ENCODE data around the gene ABTB2. TPM values are rescaled to one million over a fixed set of nuclear protein-coding genes. Genes with fewer than 3 reads are reported as not detected.
"Not testable (repeated sequence)": the region's sequence is repeated elsewhere in the genome, so short reads cannot be mapped to it uniquely, and the experiment has no call there.

Gene ABTB2
- total RNA-seq, 4 donors from 2014 or later = 3.4 to 6.2 (median 4.2) TPM

DNA sequence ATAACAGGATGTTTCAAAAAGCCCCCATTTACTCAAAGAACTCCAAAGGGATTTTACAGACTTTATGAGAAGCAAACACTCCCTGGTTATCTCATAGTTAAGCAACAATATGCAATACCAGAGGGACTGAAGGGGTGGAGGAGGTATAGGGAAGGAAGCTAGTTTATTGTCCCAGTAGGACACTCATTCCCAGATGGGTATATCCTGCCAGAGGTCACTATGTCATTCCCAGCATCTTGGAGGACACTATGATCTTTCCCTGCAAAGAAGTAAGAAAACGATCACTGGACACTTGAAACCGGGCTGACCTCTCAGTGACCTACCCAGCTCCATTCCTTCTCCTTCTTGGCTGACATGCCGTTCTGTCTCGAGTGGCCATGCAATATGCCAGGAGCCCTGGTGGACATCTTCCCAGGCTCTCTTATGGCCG, 137.9 kb downstream of the ABTB2 start:
- TF ChIP-seq, protein P1, sequence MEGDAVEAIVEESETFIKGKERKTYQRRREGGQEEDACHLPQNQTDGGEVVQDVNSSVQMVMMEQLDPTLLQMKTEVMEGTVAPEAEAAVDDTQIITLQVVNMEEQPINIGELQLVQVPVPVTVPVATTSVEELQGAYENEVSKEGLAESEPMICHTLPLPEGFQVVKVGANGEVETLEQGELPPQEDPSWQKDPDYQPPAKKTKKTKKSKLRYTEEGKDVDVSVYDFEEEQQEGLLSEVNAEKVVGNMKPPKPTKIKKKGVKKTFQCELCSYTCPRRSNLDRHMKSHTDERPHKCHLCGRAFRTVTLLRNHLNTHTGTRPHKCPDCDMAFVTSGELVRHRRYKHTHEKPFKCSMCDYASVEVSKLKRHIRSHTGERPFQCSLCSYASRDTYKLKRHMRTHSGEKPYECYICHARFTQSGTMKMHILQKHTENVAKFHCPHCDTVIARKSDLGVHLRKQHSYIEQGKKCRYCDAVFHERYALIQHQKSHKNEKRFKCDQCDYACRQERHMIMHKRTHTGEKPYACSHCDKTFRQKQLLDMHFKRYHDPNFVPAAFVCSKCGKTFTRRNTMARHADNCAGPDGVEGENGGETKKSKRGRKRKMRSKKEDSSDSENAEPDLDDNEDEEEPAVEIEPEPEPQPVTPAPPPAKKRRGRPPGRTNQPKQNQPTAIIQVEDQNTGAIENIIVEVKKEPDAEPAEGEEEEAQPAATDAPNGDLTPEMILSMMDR (IDR thresholded peaks at IDR 0.05) = no peak
- DNase-seq (ENCODE audit: low spot score) (no peak), ATAC-seq (ENCODE audit: low FRiP score) (no peak)

DNA sequence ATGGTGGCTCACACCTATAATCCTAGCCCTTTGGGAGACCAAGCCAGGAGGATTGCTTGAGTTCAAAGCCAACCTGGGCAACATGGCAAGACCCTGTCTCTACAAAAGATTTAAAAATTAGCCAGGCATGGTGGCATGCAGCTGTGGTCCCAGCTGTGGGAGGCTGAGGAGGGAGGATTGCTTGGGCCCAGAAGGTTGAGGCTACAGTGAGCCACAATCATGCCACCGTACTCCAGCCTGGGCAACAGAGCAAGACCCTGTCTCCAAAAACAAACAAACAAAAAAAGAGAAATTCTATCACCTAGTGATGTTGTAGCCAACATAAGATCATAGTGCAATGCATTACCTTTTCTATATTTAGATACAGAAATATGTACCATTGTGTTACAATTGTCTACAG, 138.5 kb downstream of the ABTB2 start:
- no peak for DNase-seq (ENCODE audit: low spot score)
- ATAC-seq (ENCODE audit: low FRiP score) = no peak
- TF ChIP-seq, protein P1 (IDR thresholded peaks at IDR 0.05) = no peak

DNA sequence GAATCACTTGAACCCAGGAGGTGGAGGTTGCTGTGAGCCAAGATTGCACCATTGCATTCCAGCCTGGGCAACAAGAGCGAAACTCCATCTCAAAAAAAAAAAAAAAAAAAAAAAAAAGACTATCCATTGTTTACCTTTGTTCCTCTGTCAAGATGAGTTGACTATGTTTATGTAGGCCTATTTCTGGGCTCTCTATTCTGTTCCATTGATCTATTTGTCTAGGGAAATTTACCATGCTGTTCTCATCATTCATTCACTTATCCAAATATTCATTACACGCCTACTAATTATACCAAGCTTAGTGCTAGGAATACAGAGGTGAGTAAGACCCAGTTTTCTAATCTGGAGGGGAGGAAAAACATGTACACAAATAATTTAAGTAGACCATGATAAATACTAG, 139.1 kb downstream of the ABTB2 start:
- DNase-seq (ENCODE audit: low spot score); ATAC-seq (ENCODE audit: low FRiP score): not testable (repeated sequence)

DNA sequence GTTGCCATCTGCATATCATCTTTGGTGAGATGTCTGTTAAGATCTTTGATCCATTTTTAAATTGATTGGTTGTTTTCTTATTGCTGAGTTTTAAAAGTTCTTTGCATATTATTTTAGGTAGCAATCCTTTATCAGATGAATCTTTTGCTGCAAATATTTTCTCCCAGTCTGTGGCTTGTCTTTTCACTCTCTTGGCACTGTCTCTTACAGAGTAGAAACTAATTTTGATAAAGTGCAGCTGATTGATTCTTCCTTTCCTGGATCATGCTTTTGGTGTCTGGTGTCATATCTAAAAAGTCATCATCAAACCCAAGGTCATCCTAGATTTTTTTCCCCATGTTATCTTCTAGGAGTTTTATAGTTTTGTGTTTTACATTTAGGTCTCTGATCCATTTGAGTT, 139.7 kb downstream of the ABTB2 start:
- no peak for ATAC-seq (ENCODE audit: low FRiP score)
- no peak for DNase-seq (ENCODE audit: low spot score)
- TF ChIP-seq, protein P1 (IDR thresholded peaks at IDR 0.05) = no peak

DNA sequence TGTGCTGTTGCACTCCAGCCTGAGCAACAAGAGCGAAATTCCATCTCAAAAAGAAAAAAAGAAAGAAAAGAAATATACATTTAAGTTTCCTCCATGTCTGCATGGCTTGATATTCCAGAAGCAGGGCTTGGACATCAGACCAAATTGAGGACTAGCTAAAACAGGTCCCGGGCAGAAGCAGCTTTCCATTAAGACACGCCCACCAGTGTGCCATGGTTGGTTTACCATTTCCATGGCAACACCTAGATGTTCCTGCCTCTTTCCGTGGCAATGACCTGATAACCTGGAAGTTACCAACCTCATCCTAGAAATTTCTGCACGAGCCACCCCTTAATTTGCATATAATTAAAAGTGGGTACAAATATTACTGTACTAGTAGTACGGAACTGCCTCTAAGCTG, 141.1 kb downstream of the ABTB2 start:
- TF ChIP-seq, protein P1 (IDR thresholded peaks at IDR 0.05) = no peak
- DNase-seq (ENCODE audit: low spot score) (no peak), ATAC-seq (ENCODE audit: low FRiP score) (no peak)

DNA sequence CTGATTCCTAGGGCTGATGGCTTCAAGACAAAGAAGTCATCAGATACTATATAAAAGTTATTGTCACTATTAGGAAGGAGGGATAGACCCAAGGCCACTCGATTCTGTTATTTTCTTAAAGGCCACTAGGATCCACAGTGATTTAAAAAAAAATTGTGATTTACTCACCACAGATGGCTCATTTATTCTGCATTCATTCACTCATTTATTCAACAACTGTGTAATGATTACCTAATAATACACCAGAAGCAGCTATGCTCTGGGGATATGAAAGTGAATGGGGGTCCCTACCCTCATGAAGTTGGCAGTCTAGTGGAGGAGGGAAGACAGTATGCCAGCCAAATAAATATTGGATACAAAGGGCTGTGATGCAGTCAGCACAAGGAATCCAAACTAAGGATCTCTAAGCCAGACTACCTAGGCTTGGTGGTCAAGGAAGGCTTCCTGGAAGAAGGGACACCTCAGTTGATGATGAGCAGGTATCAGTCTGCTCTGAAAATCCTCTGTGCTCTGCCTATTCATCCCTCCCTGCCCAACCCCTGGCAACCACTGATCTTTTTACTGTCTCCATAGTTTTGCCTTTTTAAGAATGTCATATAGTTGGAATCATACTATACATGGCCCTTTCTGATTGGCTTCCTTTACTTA, 141.9 kb downstream of the ABTB2 start:
- TF ChIP-seq, protein P1 (IDR thresholded peaks at IDR 0.05) = no peak
- DNase-seq (ENCODE audit: low spot score) (no peak), ATAC-seq (ENCODE audit: low FRiP score) (no peak)

DNA sequence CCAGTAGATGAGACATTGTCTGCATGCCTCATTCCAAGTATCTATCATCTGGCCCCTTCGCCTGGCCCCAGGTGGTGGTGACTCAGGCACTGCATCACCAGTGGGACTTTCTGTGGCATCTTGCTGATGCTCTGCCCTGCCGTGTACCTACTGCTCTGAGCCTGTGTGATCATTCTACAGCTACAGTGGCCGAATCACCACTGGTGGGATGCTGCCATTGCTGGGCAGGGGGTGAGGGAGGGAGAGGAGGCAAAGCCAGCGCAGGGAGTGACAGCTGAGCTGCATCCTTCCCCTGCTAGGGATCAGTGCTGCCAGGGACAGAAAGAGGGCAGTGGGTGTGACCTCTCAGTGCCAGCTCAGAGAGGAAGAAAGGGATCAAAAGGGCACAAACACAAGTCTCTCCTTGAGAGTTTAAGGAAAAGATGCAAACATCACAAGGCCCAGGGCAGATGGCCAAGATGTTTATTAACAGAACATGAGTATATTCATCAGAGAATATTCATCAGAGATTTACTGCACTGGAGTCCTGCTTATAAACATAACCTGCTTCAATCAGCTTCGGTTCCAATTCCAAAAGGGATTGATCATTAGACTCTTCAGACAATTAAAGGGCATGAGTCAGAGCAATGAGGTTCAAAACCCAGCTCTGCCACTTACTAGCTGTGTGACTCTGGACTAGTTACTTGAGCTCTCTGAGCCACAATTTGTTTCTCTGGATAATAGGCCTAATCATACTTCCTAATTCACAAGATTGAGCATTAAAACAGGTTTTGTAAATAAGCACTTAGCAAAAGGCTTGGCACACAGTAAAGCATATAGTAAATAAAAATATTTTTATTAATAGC, 142.6 kb downstream of the ABTB2 start:
- TF ChIP-seq, protein P1 (IDR thresholded peaks at IDR 0.05) = no peak
- no peak for DNase-seq (ENCODE audit: low spot score)
- ATAC-seq (ENCODE audit: low FRiP score) = peak; percentile 32
